Endodermal cell (in vitro differentiated cells): ENCODE data around the gene USP9X. TPM values are rescaled to one million over a fixed set of nuclear protein-coding genes. Genes with fewer than 3 reads are reported as not detected.

Experiments used
- DNase-seq: peaks from one replicate; pipeline ENCODE4 v3.0.0-alpha.2; 2017
- H3K27ac ChIP-seq: 2 replicates; pipeline ENCODE4 v1.5.1; 2013; ENCODE audit warnings: mild to moderate bottlenecking, low read depth, low read length, moderate library complexity
- H3K27me3 ChIP-seq: 2 replicates; pipeline ENCODE4 v1.6.1; 2013; ENCODE audit warnings: mild to moderate bottlenecking, low read length, moderate library complexity; ENCODE audit not compliant: insufficient read depth, control insufficient read depth, poor library complexity, severe bottlenecking
- H3K36me3 ChIP-seq: 2 replicates; pipeline ENCODE4 v1.7.0; 2013; ENCODE audit warnings: mild to moderate bottlenecking, low read length, moderate library complexity; ENCODE audit not compliant: control insufficient read depth, insufficient read depth
- H3K4me1 ChIP-seq: one replicate; pipeline ENCODE4 v1.7.0; 2013; ENCODE audit warnings: low read length; ENCODE audit not compliant: control insufficient read depth, insufficient read depth
- H3K4me3 ChIP-seq: 2 replicates; pipeline ENCODE4 v1.5.1; 2013; ENCODE audit warnings: mild to moderate bottlenecking, low read length, moderate library complexity
- H3K9ac ChIP-seq: 2 replicates; pipeline ENCODE4 v1.6.1; 2013; ENCODE audit warnings: mild to moderate bottlenecking, low read length, moderate library complexity; ENCODE audit not compliant: poor library complexity, severe bottlenecking; ENCODE audit errors: extremely low read depth
- H3K9me3 ChIP-seq: 2 replicates; pipeline ENCODE4 v1.6.1; 2013; ENCODE audit warnings: mild to moderate bottlenecking, low read length, moderate library complexity; ENCODE audit not compliant: control insufficient read depth
- H3K27ac Mint-ChIP-seq: 2 replicates; pipeline ENCODE4 v1.8.0; 2020; ENCODE audit warnings: mixed read lengths
- H3K27me3 Mint-ChIP-seq: 2 replicates; pipeline ENCODE4 v1.8.0; 2021; ENCODE audit warnings: mild to moderate bottlenecking, mixed read lengths; ENCODE audit not compliant: insufficient read depth
- H3K36me3 Mint-ChIP-seq: 2 replicates; pipeline ENCODE4 v1.8.0; 2020; ENCODE audit warnings: low read depth, mixed read lengths
- H3K4me1 Mint-ChIP-seq: 2 replicates; pipeline ENCODE4 v1.8.0; 2020; ENCODE audit warnings: mixed read lengths
- H3K4me3 Mint-ChIP-seq: 2 replicates; pipeline ENCODE4 v1.8.0; 2020; ENCODE audit warnings: mild to moderate bottlenecking, moderate library complexity, mixed read lengths
- H3K9me3 Mint-ChIP-seq: 2 replicates; pipeline ENCODE4 v1.8.0; 2020; ENCODE audit warnings: mild to moderate bottlenecking, mixed read lengths
- WGBS, 2 experiments: methylation state at CpG; one replicate each; pipeline versions ENCODE4 v1.1.5 to v1.1.7; 2013; ENCODE audit warnings: missing lambda C conversion rate in 2 of 2, mixed read lengths in 1 of 2; ENCODE audit not compliant: insufficient coverage in 1 of 2, insufficient read length in 1 of 2; 5-methylcytosine and 5-hydroxymethylcytosine counted together
- total RNA-seq, 2 donors: library from RNA; stranded (reverse); fragmentation: NEBNext Ultra II Directional in 1 of 2; extraction: Animal tissue kit (Norgen Biotek cat#: 25700) in 1 of 2; gene quantifications; 2 replicates in 1 of 2; 3 replicates in 1 of 2; pipeline ENCODE4 v1.2.1, GENCODE V29; 2021
- TF ChIP-seq, protein P1 (sequence below): fragments of 200-600 bp; sonication (generic); conservative IDR thresholded peaks from 2 replicates; pipeline ENCODE4 v1.5.0; 2021; ENCODE audit warnings: antibody characterized with exemption, mild to moderate bottlenecking

USP9X gene
- total RNA-seq, 2 donors from 2014 or later, result 88.1 to 128 TPM

DNA sequence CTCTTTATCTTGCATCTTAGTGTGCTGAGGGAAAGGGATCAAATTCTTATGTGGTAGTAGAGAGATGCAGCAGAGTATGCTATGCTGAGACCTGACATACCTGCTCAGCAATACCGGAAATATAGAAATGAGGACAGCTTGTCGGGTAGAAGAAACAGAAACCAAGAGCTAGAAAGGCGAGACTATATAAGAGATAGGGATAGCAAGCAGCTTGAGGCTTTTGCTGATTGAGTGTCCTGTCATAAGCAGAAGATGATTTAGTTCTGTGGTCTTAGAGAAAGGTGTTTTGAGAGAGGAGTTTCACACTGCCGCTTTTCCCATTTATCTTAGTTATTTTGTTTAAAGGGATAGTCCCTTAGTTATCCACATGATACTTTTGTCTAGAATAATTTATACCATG lies 31.7 kb downstream of the USP9X start:
- Mint-ChIP-seq H3K36me3 (peaks cover 9% of the 10 kb centered on the region), H3K27ac (no peak overlapping the region), H3K9me3 (peaks cover 15% of the 10 kb centered on the region), H3K27me3 (no peaks in the 10 kb centered on the region), H3K4me3 (no peak overlapping the region), H3K4me1 (peaks cover 36% of the 10 kb centered on the region)
- TF ChIP-seq, protein P1, sequence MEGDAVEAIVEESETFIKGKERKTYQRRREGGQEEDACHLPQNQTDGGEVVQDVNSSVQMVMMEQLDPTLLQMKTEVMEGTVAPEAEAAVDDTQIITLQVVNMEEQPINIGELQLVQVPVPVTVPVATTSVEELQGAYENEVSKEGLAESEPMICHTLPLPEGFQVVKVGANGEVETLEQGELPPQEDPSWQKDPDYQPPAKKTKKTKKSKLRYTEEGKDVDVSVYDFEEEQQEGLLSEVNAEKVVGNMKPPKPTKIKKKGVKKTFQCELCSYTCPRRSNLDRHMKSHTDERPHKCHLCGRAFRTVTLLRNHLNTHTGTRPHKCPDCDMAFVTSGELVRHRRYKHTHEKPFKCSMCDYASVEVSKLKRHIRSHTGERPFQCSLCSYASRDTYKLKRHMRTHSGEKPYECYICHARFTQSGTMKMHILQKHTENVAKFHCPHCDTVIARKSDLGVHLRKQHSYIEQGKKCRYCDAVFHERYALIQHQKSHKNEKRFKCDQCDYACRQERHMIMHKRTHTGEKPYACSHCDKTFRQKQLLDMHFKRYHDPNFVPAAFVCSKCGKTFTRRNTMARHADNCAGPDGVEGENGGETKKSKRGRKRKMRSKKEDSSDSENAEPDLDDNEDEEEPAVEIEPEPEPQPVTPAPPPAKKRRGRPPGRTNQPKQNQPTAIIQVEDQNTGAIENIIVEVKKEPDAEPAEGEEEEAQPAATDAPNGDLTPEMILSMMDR, result no peak
- WGBS, 2 experiments, result 80 to 87% methylated on average over 1 to 3 of the region's 4 CpGs
- H3K9ac ChIP-seq, result no peak overlapping the region
- no peak overlapping the region for H3K27ac ChIP-seq
- no peaks in the 10 kb centered on the region for H3K9me3 ChIP-seq
- H3K4me1 ChIP-seq, result no peaks in the 10 kb centered on the region
- H3K36me3 ChIP-seq, result no peaks in the 10 kb centered on the region
- no peak for DNase-seq
- no peaks in the 10 kb centered on the region for H3K27me3 ChIP-seq
- no peak overlapping the region for H3K4me3 ChIP-seq

DNA sequence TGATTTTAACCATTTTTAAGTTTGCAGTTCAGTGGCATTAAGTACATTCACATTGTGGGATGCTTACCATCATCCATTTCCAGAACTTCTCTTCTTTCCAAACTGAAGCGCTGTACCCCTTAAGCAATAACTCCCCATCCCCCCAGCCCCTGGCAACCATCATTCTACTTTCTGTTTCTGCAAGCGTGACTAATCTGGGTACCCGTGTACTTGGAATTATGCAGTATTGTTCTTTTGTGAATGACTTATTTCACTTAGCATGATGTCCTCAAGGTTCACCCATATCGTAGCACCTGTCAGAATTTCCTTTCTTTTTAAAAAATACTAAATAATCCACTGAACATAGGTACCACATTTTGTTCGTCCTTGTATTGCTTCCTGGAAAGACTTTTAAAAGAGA lies 32.9 kb downstream of the USP9X start:
- Mint-ChIP-seq H3K9me3 (peaks cover 25% of the 10 kb centered on the region), H3K27me3 (no peaks in the 10 kb centered on the region), H3K4me3 (no peak overlapping the region), H3K4me1 (peaks cover 30% of the 10 kb centered on the region), H3K27ac (no peak overlapping the region), H3K36me3 (peaks cover 20% of the 10 kb centered on the region)
- Histone ChIP-seq H3K27me3 (no peaks in the 10 kb centered on the region), H3K4me3 (no peak overlapping the region), H3K36me3 (peaks cover 4% of the 10 kb centered on the region), H3K27ac (no peak overlapping the region), H3K9ac (no peak overlapping the region), H3K9me3 (no peaks in the 10 kb centered on the region), H3K4me1 (no peaks in the 10 kb centered on the region)
- TF ChIP-seq, protein P1, result no peak
- WGBS, 2 experiments, result 90 to 100% methylated on average over 1 to 4 of the region's 5 CpGs
- no peak for DNase-seq

DNA sequence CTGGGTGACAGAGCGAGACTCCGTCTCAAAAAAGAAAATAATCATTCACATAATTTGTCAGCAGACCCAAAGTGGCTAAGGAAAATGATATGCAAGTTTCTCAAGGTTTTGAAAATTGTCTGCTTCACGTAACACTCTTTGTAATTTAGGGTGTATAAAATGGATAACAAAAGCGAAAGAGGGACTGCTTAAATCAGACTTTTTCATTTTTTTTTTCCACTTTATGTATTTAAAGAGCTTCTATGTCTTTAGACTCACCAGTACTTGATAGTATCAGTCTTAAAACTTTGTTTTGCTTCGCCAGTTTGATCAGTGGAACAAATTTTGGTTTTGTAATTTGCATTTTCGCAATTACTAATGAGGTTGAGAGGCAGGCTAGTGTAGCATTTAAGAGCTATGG lies 34.6 kb downstream of the USP9X start:
- peaks cover 34% of the 10 kb centered on the region for H3K36me3 Mint-ChIP-seq
- no peaks in the 10 kb centered on the region for H3K27me3 Mint-ChIP-seq
- DNase-seq, result no peak
- peaks cover 30% of the 10 kb centered on the region for H3K9me3 Mint-ChIP-seq
- Histone ChIP-seq H3K27me3 (no peaks in the 10 kb centered on the region), H3K4me3 (no peak overlapping the region), H3K27ac (no peak overlapping the region), H3K9me3 (no peaks in the 10 kb centered on the region), H3K4me1 (no peaks in the 10 kb centered on the region), H3K36me3 (peaks cover 16% of the 10 kb centered on the region), H3K9ac (no peak overlapping the region)
- TF ChIP-seq, protein P1, result no peak
- H3K27ac Mint-ChIP-seq, result no peak overlapping the region
- WGBS, 2 experiments, result 98% methylated on average over 4 of the region's 6 CpGs; no CpG with 5 or more reads in 1 of the 2 experiments
- peaks cover 30% of the 10 kb centered on the region for H3K4me1 Mint-ChIP-seq
- no peak overlapping the region for H3K4me3 Mint-ChIP-seq
